MCF 10A (cell line): ENCODE measurements around the gene KLHL11. TPM values are rescaled to one million over a fixed set of nuclear protein-coding genes. Genes with fewer than 3 reads are reported as not detected.
"Not testable (repeated sequence)": the region's sequence is repeated elsewhere in the genome, so short reads cannot be mapped to it uniquely, and the experiment has no call there.

Experiments used
- BruUV-seq: library from RNA; stranded (reverse); fragments of 400-500 nt; replicated peaks from 2 replicates; lab custom pipeline; 2021; lab: Mats Ljungman, UMichigan
- CTCF ChIA-PET: fragments of 300-600 bp; sonication (Branson Sonifier 250); formaldehyde crosslinking; extraction: SDS; loops from one replicate; lab custom pipeline; 2021; ENCODE audit warnings: antibody characterized with exemption, inconsistent platforms; lab: Yijun Ruan, JAX
- POLR2A ChIA-PET: fragments of 300-600, 350-650 bp; sonication (Branson Sonifier 250); formaldehyde crosslinking; extraction: SDS; loops from one replicate; lab custom pipeline; 2020; ENCODE audit warnings: antibody characterized with exemption, inconsistent platforms; lab: Yijun Ruan, JAX
- DNase-seq: peaks from one replicate; pipeline ENCODE4 v3.0.0-alpha.2; 2018; ENCODE audit not compliant: unreplicated experiment
- H3K27ac Mint-ChIP-seq: one replicate; pipeline ENCODE4 v1.8.0; 2022; ENCODE audit warnings: mild to moderate bottlenecking, low read depth, mixed read lengths; ENCODE audit not compliant: unreplicated experiment
- H3K27me3 Mint-ChIP-seq: one replicate; pipeline ENCODE4 v1.8.0; 2022; ENCODE audit warnings: mixed read lengths; ENCODE audit not compliant: insufficient read depth, unreplicated experiment
- H3K36me3 Mint-ChIP-seq: one replicate; pipeline ENCODE4 v1.8.0; 2022; ENCODE audit warnings: mild to moderate bottlenecking, moderate library complexity, mixed read lengths; ENCODE audit not compliant: insufficient read depth, unreplicated experiment
- H3K4me1 Mint-ChIP-seq: one replicate; pipeline ENCODE4 v1.8.0; 2022; ENCODE audit warnings: mixed read lengths; ENCODE audit not compliant: insufficient read depth, unreplicated experiment
- H3K4me3 Mint-ChIP-seq: one replicate; pipeline ENCODE4 v1.8.0; 2022; ENCODE audit warnings: mild to moderate bottlenecking, moderate library complexity, mixed read lengths; ENCODE audit not compliant: unreplicated experiment
- H3K9me3 Mint-ChIP-seq: one replicate; pipeline ENCODE4 v1.8.0; 2022; ENCODE audit warnings: mixed read lengths; ENCODE audit not compliant: unreplicated experiment
- intact Hi-C: fragments of 100-400 bp; cut with micrococcal nuclease; formaldehyde crosslinking; loops from 2 replicates; pipeline ENCODE4 v1.14.1; 2022
- total RNA-seq: library from RNA; stranded (reverse); gene quantifications from 2 replicates; pipeline ENCODE4 v1.2.3, GENCODE V29; 2022
- TF ChIP-seq, protein P1 (sequence below): fragments of 200-600 bp; IDR thresholded peaks from one replicate; pipeline ENCODE4 v1.8.0; 2022; ENCODE audit warnings: antibody characterized with exemption, mild to moderate bottlenecking; ENCODE audit not compliant: unreplicated experiment

KLHL11 gene
- total RNA-seq, 1 experiment from 2014 or later, result 19.1 TPM

GRCh38 chr17:41848788-41849187 is 16.4 kb downstream of the KLHL11 start:
- DNase-seq, result no peak
- TF ChIP-seq, protein P1, sequence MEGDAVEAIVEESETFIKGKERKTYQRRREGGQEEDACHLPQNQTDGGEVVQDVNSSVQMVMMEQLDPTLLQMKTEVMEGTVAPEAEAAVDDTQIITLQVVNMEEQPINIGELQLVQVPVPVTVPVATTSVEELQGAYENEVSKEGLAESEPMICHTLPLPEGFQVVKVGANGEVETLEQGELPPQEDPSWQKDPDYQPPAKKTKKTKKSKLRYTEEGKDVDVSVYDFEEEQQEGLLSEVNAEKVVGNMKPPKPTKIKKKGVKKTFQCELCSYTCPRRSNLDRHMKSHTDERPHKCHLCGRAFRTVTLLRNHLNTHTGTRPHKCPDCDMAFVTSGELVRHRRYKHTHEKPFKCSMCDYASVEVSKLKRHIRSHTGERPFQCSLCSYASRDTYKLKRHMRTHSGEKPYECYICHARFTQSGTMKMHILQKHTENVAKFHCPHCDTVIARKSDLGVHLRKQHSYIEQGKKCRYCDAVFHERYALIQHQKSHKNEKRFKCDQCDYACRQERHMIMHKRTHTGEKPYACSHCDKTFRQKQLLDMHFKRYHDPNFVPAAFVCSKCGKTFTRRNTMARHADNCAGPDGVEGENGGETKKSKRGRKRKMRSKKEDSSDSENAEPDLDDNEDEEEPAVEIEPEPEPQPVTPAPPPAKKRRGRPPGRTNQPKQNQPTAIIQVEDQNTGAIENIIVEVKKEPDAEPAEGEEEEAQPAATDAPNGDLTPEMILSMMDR, result no peak
- H3K27ac Mint-ChIP-seq, result no peak overlapping the region
- H3K36me3 Mint-ChIP-seq, result peaks cover 23% of the 10 kb centered on the region
- POLR2A ChIA-PET, result interaction anchor here (0.6 to 4.4 kb wide), 6 partner anchors 11 to 159 kb away, joined by 3 to 35 read pairs (median 3); partner anchors contain the start of genes KLHL10, KLHL11 and ODAD4
- no peaks in the 10 kb centered on the region for H3K27me3 Mint-ChIP-seq
- CTCF ChIA-PET, result interaction anchor here (1.1 to 1.3 kb wide), 2 partner anchors 111 to 116 kb away, joined by 5 read pairs; no protein-coding TSS in a partner anchor
- no peaks in the 10 kb centered on the region for H3K9me3 Mint-ChIP-seq
- H3K4me1 Mint-ChIP-seq, result no peaks in the 10 kb centered on the region
- BruUV-seq, result no TSS peak
- intact Hi-C loops, result no loop called here
- no peak overlapping the region for H3K4me3 Mint-ChIP-seq

DNA sequence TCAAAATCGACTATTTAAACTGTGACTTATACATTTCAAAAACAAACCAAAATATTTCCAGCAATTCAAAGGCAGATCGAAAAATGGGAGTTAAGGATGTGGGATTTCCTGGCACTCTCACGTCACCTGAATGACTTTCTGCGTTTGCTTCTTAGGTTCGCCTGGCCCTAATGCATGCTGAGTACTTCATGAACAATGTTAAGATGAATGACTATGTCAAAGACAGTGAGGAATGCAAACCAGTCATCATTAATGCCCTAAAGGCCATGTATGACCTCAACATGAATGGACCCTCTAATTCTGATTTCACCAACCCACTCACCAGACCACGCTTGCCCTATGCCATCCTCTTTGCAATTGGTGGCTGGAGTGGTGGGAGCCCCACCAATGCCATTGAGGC is 20.3 kb downstream of the KLHL11 start:
- Mint-ChIP-seq H3K4me1 (no peaks in the 10 kb centered on the region), H3K27me3 (no peaks in the 10 kb centered on the region), H3K9me3 (no peaks in the 10 kb centered on the region), H3K36me3 (peaks cover 1% of the 10 kb centered on the region), H3K27ac (no peak overlapping the region), H3K4me3 (no peak overlapping the region)
- no peak for DNase-seq
- CTCF ChIA-PET, result no interaction called here
- intact Hi-C loops, result no loop called here
- TF ChIP-seq, protein P1, result no peak
- no TSS peak for BruUV-seq
- POLR2A ChIA-PET, result no interaction called here

- not testable (repeated sequence) for H3K27me3 Mint-ChIP-seq
These were observed 24.4 kb downstream of the KLHL11 start for GRCh38 chr17:41840781-41841180.

GRCh38 chr17:41839448-41839847 is 25.8 kb downstream of the KLHL11 start:
- H3K36me3 Mint-ChIP-seq, H3K9me3 Mint-ChIP-seq, H3K27me3 Mint-ChIP-seq, intact Hi-C loops, DNase-seq, POLR2A ChIA-PET, H3K4me3 Mint-ChIP-seq, H3K4me1 Mint-ChIP-seq, H3K27ac Mint-ChIP-seq, BruUV-seq: not testable (repeated sequence)
- CTCF ChIA-PET, result interaction anchor here (0.6 to 1.0 kb wide), 3 partner anchors 9 to 38 kb away, joined by 3 read pairs; partner anchors contain the start of gene P3H4

More at GRCh38 chr17:41840781-41841180, 24.4 kb downstream of the KLHL11 start:
- H3K4me1 Mint-ChIP-seq, BruUV-seq, H3K9me3 Mint-ChIP-seq, CTCF ChIA-PET, POLR2A ChIA-PET, intact Hi-C loops, DNase-seq, H3K4me3 Mint-ChIP-seq, H3K27ac Mint-ChIP-seq, H3K36me3 Mint-ChIP-seq: not testable (repeated sequence)

DNA sequence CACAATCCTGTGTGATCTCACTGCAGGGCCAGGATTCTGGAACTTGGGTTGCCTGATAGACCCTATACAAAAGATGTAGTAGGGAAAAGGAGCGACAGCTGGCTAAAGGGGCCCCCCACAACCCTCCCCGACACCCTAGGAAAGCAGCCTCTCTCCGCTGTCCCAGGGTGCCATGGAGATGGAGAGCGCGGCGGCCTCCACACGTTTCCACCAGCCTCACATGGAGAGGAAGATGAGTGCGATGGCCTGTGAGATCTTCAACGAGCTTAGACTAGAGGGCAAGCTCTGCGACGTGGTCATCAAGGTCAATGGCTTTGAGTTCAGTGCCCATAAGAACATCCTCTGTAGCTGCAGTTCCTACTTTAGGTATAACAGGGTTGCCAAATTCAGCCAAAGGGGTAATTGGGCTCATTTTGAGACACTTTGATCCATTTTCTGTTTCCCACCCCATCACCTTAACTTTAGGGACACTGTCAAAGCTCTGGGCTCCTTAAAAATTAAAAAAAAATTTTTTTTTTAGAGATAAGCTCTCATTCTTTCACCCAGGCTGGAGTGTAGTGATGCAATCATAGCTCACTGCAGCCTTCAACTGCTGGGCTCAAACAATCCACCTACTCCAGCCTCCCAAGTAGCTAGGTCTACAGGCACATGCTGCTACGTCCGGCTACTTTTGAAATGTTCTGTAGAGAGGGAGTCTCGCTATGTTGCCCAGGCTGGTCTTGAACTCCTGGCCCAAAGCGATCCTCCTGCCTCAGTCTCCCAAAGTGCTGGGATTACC is 27.3 kb downstream of the KLHL11 start, which contains the start of gene KLHL10:
KLHL10 (plus strand) TSS at position 65 of the 778 bp plus-strand sequence; CDS start at position 173, 108 bp downstream.
- TF ChIP-seq, protein P1, result no peak
- no TSS peak for BruUV-seq
- Mint-ChIP-seq H3K36me3 (peaks cover 12% of the 10 kb centered on the region), H3K4me1 (peaks cover 9% of the 10 kb centered on the region), H3K27ac (no peak within 1 kb of the TSS), H3K4me3 (peak within 1 kb of the TSS; percentile 75), H3K27me3 (no peaks in the 10 kb centered on the region), H3K9me3 (no peaks in the 10 kb centered on the region)
- intact Hi-C loops, result no loop called here
- CTCF ChIA-PET, result interaction anchor here (0.6 to 1.1 kb wide), 4 partner anchors 24 to 1261 kb away, joined by 3 to 4 read pairs (median 4); no protein-coding TSS in a partner anchor
- POLR2A ChIA-PET, result interaction anchor here (1.5 kb wide), 1 partner anchor 10 kb away, joined by 3 read pairs; no protein-coding TSS in a partner anchor
- no peak for DNase-seq
